ENCODE results near the gene TLE5. TPM values are rescaled to one million over a fixed set of nuclear protein-coding genes. Genes with fewer than 3 reads are reported as not detected.
A peak's percentile ranks its signal among the peaks of the same experiment; 100 is the strongest.

Gene TLE5
- polyA plus RNA-seq, 3 donors: 27.5 to 309 (median 34.4) TPM

DNA sequence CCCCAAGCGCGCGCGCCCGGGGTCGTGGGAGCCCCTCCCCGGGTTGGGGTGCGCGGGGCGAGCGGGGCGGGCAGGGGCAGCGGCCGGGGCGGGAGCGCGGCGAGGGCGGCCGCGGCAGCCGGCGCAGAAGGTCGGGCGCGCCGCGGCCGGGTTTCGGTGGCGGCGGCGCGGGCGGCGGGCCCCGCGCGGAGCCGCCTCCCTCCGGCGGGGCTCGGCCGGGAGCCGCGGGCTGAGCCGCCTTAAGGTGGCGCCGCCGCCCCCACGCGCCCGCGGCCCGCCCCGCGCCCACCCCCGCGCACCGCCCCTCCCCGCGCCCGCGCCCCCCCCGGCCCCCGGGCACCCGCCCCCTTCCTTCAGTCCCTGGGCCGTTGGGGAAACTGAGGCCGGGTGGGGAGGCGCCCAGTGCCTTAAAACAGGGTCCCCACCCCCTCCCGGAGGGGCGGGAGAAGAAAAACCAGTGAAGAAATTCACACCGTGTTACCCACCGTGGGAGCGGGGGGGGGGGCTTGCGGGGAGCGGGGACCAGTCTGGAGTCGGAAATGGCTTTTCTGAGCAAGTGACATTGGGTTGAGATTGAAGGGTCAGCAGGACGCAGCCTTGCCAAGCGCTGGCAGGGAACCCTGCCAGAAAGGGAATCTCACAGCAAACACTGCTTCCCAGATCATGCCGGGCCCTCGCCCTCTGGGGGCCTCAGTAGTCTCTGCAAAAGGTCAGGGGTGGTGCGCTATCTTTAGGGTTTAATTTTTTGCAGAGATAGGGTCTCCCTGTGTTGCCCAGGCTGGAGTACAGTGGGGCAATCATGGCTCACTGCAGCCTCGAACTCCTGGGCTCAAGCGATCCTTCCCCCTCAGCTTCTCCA, 33.0 kb downstream of the TLE5 start, which contains the start of gene TLE2:
TLE2 (minus strand) TSS at position 216 of the 859 bp plus-strand sequence. CDS start 376 bp downstream, outside the sequence.
- H3K4me3 ChIP-seq (replicated peaks in 1 of 3; ENCODE audit: low read depth in 2 of 3, low read length in 3 of 3): no peak within 1 kb of the TSS
- intact Hi-C loops (cut with micrococcal nuclease): no loop called here
- H3K79me2 ChIP-seq (ENCODE audit: insufficient read depth, low read length): no peaks in the 10 kb centered on the region
- no peak for DNase-seq
- no peaks in the 10 kb centered on the region for H3K36me3 ChIP-seq (replicated peaks in 1 of 2; ENCODE audit: control insufficient read depth in 1 of 2, insufficient read depth in 2 of 2, low read length in 2 of 2)
- no peak within 1 kb of the TSS for H2AFZ ChIP-seq (ENCODE audit: insufficient read depth, low read depth, low read length, poor library complexity, severe bottlenecking)
- no peaks in the 10 kb centered on the region for H4K20me1 ChIP-seq (ENCODE audit: insufficient read depth, low read length)
- peaks cover 3 to 4% of the 10 kb centered on the region in 2 donors for H3K4me1 ChIP-seq (ENCODE audit: control insufficient read depth in 1 of 2, insufficient read depth in 2 of 2, low read length in 2 of 2)
- no peak within 1 kb of the TSS for H3K27ac Mint-ChIP-seq
- H3K27me3 ChIP-seq (ENCODE audit: control insufficient read depth in 2 of 2, insufficient read depth in 2 of 2, low read length in 2 of 2): peaks cover 47 to 90% of the 10 kb centered on the region in 2 donors
- peaks cover 0 to 30% of the 10 kb centered on the region in 2 donors for H3K9me3 ChIP-seq (replicated peaks in 1 of 2; ENCODE audit: control insufficient read depth in 1 of 2, insufficient read depth in 1 of 2, low read length in 2 of 2)
- peak within 1 kb of the TSS; percentile 31 to 81 for H3K4me3 Mint-ChIP-seq
- H3K27me3 Mint-ChIP-seq (ENCODE audit: low read depth in 3 of 3): peaks cover 79 to 96% (median 96%) of the 10 kb centered on the region in 3 donors
- peaks cover 1% of the 10 kb centered on the region for H3K4me1 Mint-ChIP-seq
- TF ChIP-seq, protein P1, sequence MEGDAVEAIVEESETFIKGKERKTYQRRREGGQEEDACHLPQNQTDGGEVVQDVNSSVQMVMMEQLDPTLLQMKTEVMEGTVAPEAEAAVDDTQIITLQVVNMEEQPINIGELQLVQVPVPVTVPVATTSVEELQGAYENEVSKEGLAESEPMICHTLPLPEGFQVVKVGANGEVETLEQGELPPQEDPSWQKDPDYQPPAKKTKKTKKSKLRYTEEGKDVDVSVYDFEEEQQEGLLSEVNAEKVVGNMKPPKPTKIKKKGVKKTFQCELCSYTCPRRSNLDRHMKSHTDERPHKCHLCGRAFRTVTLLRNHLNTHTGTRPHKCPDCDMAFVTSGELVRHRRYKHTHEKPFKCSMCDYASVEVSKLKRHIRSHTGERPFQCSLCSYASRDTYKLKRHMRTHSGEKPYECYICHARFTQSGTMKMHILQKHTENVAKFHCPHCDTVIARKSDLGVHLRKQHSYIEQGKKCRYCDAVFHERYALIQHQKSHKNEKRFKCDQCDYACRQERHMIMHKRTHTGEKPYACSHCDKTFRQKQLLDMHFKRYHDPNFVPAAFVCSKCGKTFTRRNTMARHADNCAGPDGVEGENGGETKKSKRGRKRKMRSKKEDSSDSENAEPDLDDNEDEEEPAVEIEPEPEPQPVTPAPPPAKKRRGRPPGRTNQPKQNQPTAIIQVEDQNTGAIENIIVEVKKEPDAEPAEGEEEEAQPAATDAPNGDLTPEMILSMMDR (IDR thresholded peaks at IDR 0.05): no peak
- H3K9me3 Mint-ChIP-seq: peaks cover 0 to 28% (median 12%) of the 10 kb centered on the region in 7 donors
- no peak within 1 kb of the TSS for H3K9ac ChIP-seq (ENCODE audit: insufficient read depth, low read length, poor library complexity, severe bottlenecking)
- peak within 1 kb of the TSS; percentile 15 for H3K4me2 ChIP-seq (replicated peaks; ENCODE audit: extremely low read depth, low read length, poor library complexity, severe bottlenecking)
- no peak within 1 kb of the TSS for H3K27ac ChIP-seq (ENCODE audit: low read depth in 1 of 2, low read length in 2 of 2)
- H3K36me3 Mint-ChIP-seq: peaks cover 0 to 8% of the 10 kb centered on the region in 2 donors
- 1% methylated on average over 47 of the region's 85 CpGs for WGBS (ENCODE audit: insufficient coverage)

DNA sequence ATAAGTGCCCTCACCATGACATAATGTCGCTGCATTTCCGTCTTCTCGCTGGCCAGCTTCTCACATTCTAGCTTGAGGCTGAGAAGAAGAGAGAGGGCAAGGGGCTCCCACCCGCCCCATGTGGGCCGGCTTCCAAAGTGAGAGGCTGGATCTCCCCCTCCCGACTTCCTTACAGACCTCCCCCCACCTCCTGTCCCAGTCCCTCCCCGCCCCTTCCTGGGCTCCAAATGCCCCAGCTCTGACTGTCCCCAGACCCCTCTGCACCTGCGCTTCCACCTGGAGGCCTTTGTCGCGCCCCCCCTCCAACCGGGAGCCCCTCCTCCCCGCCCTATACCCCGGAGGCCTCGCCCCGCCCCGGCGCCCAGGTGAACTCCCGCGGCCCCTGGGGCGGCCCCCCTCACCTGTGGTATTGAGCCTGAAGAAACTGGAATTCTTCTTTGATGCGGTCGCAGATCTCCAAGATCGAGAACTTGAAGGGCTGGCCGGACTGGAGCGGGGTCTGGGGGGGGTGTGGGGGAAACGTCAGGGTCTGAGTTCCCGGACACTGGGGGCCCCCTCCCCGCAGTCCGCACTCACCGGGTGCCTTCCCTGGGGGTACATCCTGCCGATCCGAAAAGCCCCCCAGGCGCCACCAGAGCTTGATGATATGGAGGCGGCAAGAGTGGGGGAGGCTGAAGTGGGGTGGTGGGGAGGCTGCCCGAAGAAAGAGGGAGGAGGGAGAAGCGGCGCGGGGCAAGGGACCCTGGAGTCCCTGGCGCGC, 33.8 kb downstream of the TLE5 start:
- peak overlapping the region; percentile 31 to 65 for H3K4me3 Mint-ChIP-seq
- TF ChIP-seq, protein P1 (IDR thresholded peaks at IDR 0.05): no peak
- H3K27ac Mint-ChIP-seq: no peak overlapping the region
- peaks cover 0 to 8% of the 10 kb centered on the region in 2 donors for H3K36me3 Mint-ChIP-seq
- peaks cover 1% of the 10 kb centered on the region for H3K4me1 Mint-ChIP-seq
- intact Hi-C loops (cut with micrococcal nuclease): no loop called here
- Histone ChIP-seq H4K20me1 (ENCODE audit: insufficient read depth, low read length) (no peaks in the 10 kb centered on the region), H3K9ac (ENCODE audit: insufficient read depth, low read length, poor library complexity, severe bottlenecking) (no peak overlapping the region), H3K4me2 (replicated peaks; ENCODE audit: extremely low read depth, low read length, poor library complexity, severe bottlenecking) (peak overlapping the region; percentile 15), H3K27ac (ENCODE audit: low read depth in 1 of 2, low read length in 2 of 2) (no peak overlapping the region), H3K4me1 (ENCODE audit: control insufficient read depth in 1 of 2, insufficient read depth in 2 of 2, low read length in 2 of 2) (peaks cover 3 to 4% of the 10 kb centered on the region in 2 donors), H2AFZ (ENCODE audit: insufficient read depth, low read depth, low read length, poor library complexity, severe bottlenecking) (no peak overlapping the region), H3K36me3 (replicated peaks in 1 of 2; ENCODE audit: control insufficient read depth in 1 of 2, insufficient read depth in 2 of 2, low read length in 2 of 2) (no peaks in the 10 kb centered on the region), H3K79me2 (ENCODE audit: insufficient read depth, low read length) (no peaks in the 10 kb centered on the region), H3K4me3 (replicated peaks in 1 of 3; ENCODE audit: low read depth in 2 of 3, low read length in 3 of 3) (no peak overlapping the region), H3K9me3 (replicated peaks in 1 of 2; ENCODE audit: control insufficient read depth in 1 of 2, insufficient read depth in 1 of 2, low read length in 2 of 2) (peaks cover 0 to 30% of the 10 kb centered on the region in 2 donors), H3K27me3 (ENCODE audit: control insufficient read depth in 2 of 2, insufficient read depth in 2 of 2, low read length in 2 of 2) (peaks cover 47 to 85% of the 10 kb centered on the region in 2 donors)
- no peak for DNase-seq
- H3K27me3 Mint-ChIP-seq (ENCODE audit: low read depth in 3 of 3): peaks cover 79 to 96% (median 96%) of the 10 kb centered on the region in 3 donors
- 0% methylated on average over 9 of the region's 40 CpGs for WGBS (ENCODE audit: insufficient coverage)
- H3K9me3 Mint-ChIP-seq: peaks cover 0 to 25% (median 12%) of the 10 kb centered on the region in 7 donors
